ENCODE data around the gene MTHFD2. TPM values are rescaled to one million over a fixed set of nuclear protein-coding genes. Genes with fewer than 3 reads are reported as not detected.

MTHFD2 gene
- total and polyA plus RNA-seq, 4 donors, result 55.7 to 180 (median 127) TPM

Other genes starting within 250 kb of the MTHFD2 start
- 10 to 100 TPM in 1 of 2 donors, 1 to 10 TPM in 1; 9.5 to 12.1 TPM for gene TET3, start 213.7 kb upstream of the MTHFD2 start, total RNA-seq
- gene TET3, start 213.7 kb upstream of the MTHFD2 start, polyA plus RNA-seq, result 1 to 10 TPM; 1.0 to 1.9 TPM
- gene BOLA3, start 50.7 kb upstream of the MTHFD2 start, total RNA-seq, result 10 to 100 TPM; 13.6 to 15.3 TPM
- 10 to 100 TPM; 44.7 to 85.1 TPM for gene BOLA3, start 50.7 kb upstream of the MTHFD2 start, polyA plus RNA-seq
- 100 to 1,000 TPM; 101 to 105 TPM for gene MOB1A, start 19.7 kb upstream of the MTHFD2 start, total RNA-seq
- 10 to 100 TPM; 35.7 to 51.3 TPM for gene MOB1A, start 19.7 kb upstream of the MTHFD2 start, polyA plus RNA-seq
- 1 to 10 TPM; 6.2 to 7.3 TPM for gene SLC4A5, start 144.8 kb downstream of the MTHFD2 start, total RNA-seq
- gene SLC4A5, start 144.8 kb downstream of the MTHFD2 start, polyA plus RNA-seq, result 1 to 10 TPM in 1 of 2 donors, not detected in 1; 1.6 TPM
- gene DCTN1, start 181.7 kb downstream of the MTHFD2 start, total RNA-seq, result 100 to 1,000 TPM; 141 to 158 TPM
- gene DCTN1, start 181.7 kb downstream of the MTHFD2 start, polyA plus RNA-seq, result 100 to 1,000 TPM in 1 of 2 donors, 10 to 100 TPM in 1; 73.8 to 106 TPM
- gene C2orf81, start 223.0 kb downstream of the MTHFD2 start, total RNA-seq, result 1 to 10 TPM; 1.4 to 3.1 TPM
- gene C2orf81, start 223.0 kb downstream of the MTHFD2 start, polyA plus RNA-seq, result 1 to 10 TPM; 1.3 to 4.5 TPM
- gene WDR54, start 223.1 kb downstream of the MTHFD2 start, total RNA-seq, result 10 to 100 TPM in 1 of 2 donors, 1 to 10 TPM in 1; 6.3 to 10.2 TPM
- 10 to 100 TPM in 1 of 2 donors, 1 to 10 TPM in 1; 6.5 to 19.9 TPM for gene WDR54, start 223.1 kb downstream of the MTHFD2 start, polyA plus RNA-seq
- gene RTKN, start 243.3 kb downstream of the MTHFD2 start, total RNA-seq, result 10 to 100 TPM; 11.7 to 27.7 TPM
- gene RTKN, start 243.3 kb downstream of the MTHFD2 start, polyA plus RNA-seq, result 10 to 100 TPM; 10.3 to 19.5 TPM